Gastrocnemius medialis (tissue), 4 donors: ENCODE data around the gene LYRM9.

Experiments used
- POLR2A ChIP-seq, 2 donors: fragments of 450-650 bp; IDR thresholded peaks; one replicate each; pipeline ENCODE4 v1.6.1; 2017; ENCODE audit warnings: antibody characterized with exemption in 2 of 2, mild to moderate bottlenecking in 2 of 2, moderate library complexity in 2 of 2
- TF ChIP-seq, protein P1 (sequence below), 5 experiments: fragments of 450-650 bp in 3 of 5; fragments of 200-600 bp in 2 of 5; sonication (generic) in 2 of 5; IDR thresholded peaks in 4 of 5; conservative IDR thresholded peaks in 1 of 5; 1 replicate in 4 of 5; 2 replicates in 1 of 5; pipeline ENCODE4 v1.5.1; 2016 to 2019; ENCODE audit warnings: antibody characterized with exemption in 5 of 5, mild to moderate bottlenecking in 3 of 5, moderate library complexity in 3 of 5

- TF ChIP-seq, protein P1, sequence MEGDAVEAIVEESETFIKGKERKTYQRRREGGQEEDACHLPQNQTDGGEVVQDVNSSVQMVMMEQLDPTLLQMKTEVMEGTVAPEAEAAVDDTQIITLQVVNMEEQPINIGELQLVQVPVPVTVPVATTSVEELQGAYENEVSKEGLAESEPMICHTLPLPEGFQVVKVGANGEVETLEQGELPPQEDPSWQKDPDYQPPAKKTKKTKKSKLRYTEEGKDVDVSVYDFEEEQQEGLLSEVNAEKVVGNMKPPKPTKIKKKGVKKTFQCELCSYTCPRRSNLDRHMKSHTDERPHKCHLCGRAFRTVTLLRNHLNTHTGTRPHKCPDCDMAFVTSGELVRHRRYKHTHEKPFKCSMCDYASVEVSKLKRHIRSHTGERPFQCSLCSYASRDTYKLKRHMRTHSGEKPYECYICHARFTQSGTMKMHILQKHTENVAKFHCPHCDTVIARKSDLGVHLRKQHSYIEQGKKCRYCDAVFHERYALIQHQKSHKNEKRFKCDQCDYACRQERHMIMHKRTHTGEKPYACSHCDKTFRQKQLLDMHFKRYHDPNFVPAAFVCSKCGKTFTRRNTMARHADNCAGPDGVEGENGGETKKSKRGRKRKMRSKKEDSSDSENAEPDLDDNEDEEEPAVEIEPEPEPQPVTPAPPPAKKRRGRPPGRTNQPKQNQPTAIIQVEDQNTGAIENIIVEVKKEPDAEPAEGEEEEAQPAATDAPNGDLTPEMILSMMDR (IDR thresholded peaks at IDR 0.05 in 4 of 5, conservative IDR thresholded peaks at IDR 0.05 in 1 of 5) = no peak
- TF ChIP-seq POLR2A (IDR thresholded peaks at IDR 0.05) = no peak
Observed at GRCh38 chr17:27870345-27870744, 22.8 kb downstream of the LYRM9 start.
